HG03442 (cell line): ENCODE data around the gene RHOBTB3.
"Not testable (repeated sequence)": the region's sequence is repeated elsewhere in the genome, so short reads cannot be mapped to it uniquely, and the experiment has no call there.

Experiments used
- ATAC-seq: cut with Tn5 transposase; IDR thresholded peaks from one replicate; pipeline ENCODE4 v1.9.1; 2021; ENCODE audit warnings: mild to moderate bottlenecking, moderate library complexity; ENCODE audit not compliant: unreplicated experiment

Gene RHOBTB3

DNA sequence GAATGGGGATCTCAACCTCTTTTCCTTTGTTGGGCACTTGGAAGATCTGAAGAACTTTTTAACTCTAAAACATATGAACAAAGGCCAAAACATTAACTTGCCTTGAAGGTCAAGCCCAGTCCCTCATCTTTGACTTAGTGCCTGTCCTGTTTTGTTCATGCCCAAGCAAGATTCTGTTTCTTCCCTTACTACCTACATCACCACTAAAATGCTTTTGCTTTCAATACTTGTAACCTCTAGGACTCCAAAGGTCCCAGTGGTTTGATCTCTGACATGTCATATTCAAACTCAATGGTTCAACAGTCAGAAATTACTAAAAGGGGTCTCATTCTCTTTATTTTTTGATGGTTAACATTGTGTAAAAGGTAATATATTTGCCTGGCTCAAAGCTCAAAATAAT, 67.4 kb downstream of the RHOBTB3 start:
- ATAC-seq: no peak

DNA sequence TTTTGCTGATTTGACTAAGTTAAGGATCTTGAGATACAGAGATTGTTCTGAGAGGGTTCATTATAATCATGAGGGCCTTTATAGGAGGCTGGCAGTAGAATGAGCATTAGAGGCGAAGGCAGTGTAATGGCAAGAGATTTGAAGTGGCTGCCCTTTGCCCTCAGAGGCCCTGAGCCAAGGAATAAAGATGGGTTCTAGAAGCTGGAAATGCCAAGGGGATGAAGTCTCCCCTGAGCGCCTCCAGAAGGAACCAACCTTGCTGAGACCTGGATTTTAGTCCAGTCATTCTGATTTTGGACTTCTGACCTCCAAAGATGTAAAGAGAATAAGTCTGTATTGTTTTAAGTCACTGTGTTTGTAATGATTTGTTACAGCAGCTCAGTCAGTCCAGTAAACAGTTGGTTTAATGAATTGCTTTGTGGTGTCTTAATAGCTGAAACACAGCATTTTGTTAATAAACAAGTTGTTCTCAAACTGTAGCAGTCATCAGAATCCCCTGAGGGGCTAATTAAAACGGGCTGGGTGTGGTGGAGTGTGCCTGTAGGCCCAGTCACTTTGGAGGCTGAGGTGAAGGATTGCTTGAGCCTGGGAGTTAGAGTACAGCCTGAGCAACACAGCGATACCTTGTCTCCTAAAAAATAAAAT, 68.2 kb downstream of the RHOBTB3 start:
- ATAC-seq: no peak

DNA sequence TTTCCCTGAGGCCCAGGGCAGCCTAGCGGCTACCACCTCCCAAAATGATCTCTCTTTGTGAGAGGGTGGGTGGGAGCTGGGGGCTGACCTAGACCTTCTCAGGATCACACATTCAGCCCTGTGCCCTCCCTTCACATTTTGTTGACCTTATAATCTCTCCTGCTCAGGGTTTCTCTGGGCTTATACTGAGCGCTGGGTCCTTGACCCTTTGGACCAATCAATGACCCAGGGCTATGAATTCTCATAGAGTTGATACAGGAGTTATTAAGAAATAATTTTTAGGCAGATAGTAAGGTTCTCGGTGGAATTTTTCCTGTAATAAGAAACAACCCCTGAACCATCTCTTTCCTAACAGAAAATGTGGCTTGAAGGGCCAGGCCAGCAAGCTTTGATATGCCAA, 69.4 kb downstream of the RHOBTB3 start:
- no peak for ATAC-seq

DNA sequence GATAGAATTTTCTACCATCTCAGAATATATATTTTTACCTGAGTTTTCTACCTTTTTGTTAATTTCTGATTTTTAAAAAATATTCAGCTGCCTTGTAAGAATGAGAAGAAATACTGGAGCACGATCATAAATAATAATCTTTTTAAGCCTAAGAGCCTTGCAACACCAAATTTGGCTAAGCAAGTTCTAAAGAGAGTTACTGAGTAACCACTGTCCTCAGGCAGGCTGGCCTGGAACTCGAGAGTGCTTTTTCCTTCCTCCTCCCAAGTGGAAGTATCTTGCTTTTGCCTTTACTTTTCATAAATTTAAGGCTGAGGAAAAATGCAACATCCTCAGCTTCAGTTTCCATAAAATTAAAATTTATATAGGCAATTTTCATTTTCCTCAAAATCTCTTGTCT, 70.4 kb downstream of the RHOBTB3 start:
- ATAC-seq: no peak

DNA sequence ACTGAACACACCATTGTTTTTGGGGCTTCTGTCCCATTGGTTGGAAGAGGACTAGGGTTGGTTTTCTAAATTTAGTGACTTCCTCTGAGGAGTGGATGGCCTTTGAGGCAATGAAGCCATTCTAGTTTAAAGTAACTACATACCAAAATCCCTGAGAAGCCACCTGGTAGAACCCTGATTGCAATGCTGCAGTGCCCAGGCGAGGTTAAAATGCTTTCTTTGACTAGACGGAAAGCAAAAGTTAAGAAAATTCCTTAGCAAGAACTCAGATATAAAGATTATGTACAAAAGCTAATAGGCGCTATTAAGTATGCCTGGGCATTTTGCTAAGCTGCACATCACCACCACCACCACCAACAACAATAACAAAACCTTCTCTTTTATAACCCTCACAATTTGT, 70.8 kb downstream of the RHOBTB3 start:
- no peak for ATAC-seq

DNA sequence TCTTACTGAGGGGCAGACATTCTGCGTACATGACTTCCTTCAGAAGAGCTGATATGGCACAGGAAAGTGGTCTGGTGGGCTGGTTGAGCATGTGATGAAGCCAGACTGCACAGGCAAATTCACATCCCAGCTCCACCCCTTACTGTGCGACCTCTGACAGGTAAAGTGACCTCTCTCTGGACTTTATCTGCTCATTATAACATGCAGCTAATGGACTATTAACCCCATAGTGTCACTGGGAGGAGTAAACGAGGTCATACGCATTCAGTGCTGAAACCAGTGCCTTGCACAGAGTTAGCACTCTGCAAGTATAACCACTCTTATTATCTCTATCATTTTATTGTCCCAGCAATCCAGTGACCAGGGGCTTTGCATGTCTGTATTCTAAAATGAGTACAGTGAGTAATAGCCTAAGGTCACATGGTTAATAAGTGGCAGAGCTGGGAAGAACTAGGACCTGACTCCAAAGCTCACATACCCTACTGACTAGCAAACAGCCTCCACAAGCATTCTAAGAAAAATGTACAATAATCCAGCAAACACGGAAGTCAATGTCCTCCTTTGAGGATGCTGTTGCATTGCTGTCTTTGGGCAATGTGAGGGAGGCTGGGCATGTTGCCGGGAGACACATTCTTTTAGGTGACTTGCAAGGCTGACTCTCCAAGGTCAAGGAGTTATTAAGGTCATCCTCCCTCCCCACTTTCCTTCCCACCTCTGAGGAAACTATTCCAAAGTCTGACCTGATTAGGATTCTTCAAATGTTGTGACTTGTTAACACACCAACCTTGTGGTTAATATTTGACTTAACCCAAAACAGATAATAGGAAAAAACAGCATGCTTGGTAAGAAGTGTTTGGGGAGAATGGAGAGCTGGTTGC, 72.4 kb downstream of the RHOBTB3 start:
- no peak for ATAC-seq

DNA sequence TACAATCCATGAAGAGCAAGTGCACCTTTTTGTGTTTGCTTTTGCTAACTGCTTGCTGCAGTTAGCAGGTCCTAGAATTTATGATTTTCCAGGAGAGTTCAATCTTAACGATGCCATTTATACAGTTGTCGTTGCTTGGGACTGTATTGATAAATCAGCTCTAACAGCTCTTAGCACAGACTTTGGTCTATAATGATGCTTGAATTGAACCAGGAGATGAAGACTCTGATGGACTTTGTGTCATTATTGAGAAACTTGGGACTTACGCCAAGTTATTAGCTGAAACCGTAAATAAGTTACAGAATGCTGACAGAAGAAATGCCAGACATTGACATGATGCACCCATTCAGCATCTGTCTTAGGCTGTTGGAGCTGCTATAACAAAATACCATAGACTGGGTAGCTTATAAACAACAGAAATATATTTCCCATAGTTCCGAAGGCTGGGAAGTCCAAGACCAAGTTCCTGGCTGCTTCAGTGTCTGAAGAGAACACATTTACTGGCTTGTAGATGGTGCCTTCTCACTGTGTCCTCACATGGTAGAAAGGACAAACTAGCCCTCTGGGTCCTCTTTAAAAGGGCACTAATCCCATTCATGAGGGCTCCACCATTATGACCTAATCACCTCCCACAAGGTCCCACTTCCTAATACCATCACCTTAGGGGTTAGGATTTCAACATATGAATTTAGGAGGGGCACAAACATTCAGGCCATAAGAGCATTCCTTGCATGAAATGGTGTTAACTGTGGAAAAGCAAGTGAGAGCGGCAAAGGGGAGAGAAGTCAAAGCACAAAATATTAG, 73.8 kb downstream of the RHOBTB3 start:
- ATAC-seq: no peak

DNA sequence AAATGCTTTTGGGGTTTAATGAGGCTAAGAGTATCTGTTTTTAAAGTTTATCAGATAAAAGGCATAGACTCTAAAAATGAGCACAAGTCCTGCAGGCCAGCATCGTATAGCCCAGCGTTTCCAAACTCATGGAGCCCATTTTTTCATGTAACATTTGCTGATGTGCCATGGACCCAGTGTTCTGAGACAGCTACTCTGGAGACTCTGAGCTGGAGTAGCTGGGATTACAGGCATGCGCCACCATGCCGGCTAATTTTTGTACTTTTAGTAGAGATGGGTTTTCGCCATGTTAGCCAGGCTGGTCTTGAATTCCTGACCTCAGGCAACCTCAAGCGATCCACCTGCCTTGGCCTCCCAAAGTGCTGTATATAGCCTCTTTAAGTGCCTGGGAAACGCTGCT, 75.6 kb downstream of the RHOBTB3 start:
- ATAC-seq: no peak

DNA sequence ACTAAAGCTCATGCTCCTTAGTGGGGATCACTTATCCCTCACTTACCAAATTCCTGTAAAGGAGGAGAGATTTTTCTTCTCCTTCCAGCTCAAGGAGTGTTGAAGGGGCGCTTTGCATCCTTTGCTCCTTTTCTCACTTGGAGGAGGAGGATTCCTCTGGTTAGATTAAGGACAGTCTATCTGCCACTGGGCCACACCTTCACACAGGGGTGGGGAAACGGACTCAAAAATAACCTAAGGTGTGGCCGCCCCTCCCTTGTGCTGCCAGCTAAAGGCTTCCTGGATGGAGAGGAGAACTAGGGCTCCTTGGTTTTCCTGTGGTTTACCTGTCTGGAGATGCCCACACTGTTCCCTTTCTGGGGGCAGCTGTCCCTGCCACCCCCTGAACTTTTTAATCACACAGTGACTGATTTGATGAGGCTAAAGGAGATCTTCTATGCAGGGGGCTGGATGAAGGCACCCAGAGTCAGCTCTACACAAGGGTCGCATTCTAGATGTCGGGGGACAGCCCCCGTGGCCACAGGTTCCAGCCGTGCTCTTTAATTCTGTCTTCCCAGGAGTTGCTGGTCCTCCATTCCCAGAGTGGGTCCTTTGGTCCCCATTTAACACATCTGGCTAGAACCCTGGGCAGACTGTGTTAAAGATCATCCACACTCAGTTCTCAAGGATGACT, 77.0 kb downstream of the RHOBTB3 start:
- no peak for ATAC-seq

DNA sequence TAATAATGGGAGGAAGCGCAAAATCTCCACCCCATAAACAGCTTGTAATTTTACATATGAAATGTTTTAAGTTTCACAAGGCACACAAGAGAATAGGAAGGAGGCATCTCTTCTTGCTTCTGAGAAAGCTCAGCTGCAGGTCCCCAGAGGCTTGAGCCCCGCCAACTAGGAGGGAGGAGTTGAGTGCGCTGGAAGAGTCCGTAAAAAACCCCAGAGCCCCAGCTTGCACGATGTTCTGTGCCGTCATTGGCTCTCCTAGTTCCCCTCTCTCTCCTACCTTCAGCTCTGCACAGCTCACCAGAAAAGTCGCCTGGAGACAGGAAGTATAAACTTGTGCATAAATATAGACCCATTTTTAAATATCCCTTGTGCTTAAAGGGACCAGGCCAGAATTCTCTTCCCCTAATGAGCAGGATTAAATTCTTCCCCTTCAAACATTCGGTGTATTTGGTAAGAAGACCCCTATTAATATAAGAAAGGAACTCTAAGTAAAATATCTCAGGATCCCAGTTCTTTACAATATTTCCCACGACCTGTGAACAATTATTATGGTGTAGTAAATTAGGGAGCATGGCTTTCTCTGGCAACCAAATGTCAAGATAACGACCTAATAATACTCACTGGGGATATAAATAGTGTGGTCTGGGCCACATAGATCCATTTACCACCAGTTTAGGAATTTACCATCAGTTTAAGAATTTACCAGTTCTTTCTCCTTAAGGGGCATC, 77.7 kb downstream of the RHOBTB3 start:
- ATAC-seq: peak; percentile 99

DNA sequence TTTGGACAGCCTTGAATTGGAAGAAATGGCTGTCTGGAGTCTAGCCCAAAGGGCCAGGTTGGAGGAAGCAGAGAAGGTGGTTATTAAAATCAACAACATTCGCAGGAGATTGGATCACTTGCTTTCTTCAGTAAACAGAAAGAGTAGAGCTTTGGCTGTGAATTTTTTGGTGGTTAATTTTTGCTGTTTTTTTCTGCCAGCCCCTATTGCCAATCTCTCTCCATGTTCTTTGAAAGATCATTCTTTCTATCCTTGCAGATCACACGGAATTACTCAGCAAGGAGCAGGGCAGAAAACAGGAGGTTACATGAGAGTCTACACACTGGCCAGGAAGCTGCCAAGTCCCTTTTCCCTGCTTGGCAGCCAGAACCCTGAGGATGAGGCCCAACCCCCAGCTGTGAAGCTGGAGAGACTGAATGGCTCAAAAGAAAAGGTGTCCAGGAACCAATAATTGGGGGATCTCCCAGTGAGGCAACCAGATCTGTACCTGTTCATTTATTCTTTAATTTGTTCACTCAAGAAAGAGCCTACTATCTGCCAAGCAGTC, 78.4 kb downstream of the RHOBTB3 start:
- ATAC-seq: no peak

DNA sequence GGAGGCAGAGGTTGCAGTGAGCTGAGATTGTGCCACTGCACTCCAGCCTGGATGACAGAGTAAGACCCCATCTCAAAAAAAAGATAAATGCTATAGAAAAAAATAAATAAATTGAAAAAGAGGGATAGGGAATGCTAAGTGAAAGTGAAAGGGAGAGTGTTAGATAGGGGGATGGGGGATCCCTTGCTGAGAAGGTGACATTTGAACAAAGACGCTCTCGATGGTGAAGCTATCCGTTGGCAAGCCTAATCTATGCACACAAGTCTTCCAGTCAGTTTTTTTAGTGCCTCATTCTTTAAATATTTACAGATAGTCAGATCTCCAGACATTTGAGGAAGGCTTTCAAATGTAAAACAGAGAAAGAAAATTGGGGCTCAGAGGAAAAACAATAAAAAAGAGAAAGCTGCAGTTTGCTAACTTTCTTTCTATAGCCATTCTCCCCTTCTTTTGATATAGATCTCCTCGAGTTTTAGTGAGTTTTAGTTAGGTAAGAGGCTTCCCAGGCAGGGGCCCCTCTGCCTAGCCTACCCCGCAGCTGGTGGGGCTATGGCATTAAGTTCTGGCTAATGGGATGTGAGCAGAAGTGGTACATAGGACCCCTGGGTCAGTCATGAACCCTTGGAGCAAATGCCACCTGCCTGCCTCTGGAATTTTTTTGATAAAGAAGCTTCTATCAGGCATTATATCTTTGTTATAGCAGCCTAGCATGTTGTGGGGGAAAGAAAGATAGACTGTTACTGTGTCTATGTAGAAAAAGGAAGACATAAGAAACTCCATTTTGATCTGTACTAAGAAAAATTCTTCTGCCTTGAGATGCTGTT, 79.4 kb downstream of the RHOBTB3 start:
- ATAC-seq: no peak

DNA sequence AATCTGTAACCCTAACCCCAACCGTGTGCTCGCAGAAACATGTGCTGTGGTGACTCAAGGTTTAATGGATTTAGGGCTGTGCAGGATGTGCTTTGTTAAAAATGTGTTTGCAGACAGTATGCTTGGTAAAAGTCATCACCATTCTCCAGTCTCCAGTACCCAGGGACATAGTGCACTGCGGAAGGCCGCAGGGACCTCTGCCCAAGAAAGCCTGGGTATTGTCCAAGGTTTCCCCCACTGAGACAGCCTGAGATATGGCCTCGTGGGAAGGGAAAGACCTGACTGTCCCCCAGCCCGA, 79.9 kb downstream of the RHOBTB3 start:
- ATAC-seq: not testable (repeated sequence)

DNA sequence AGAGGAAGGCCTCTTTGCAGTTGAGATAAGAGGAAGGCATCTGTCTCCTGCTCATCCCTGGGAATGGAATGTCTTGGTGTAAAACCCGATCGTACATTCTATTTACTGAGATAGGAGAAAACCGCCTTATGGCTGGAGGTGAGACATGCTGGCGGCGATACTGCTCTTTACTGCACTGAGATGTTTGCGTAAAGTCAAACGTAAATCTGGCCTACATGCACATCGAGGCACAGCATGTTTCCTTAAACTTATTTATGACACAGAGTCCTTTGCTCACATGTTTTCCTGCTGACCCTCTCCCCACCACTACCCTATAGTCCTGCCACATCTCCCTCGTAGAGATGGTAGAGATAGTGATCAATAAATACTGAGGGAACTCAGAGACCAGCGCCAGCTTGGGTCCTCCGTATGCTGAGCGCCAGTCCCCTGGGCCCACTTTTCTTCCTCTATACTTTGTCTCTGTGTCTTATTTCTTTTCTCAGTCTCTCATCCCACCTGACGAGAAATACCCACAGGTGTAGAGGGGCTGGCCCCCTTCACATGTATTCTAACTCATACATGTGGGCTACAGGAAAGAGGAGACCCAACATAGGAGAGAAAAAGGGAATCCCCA, 80.4 kb downstream of the RHOBTB3 start:
- ATAC-seq: not testable (repeated sequence)

DNA sequence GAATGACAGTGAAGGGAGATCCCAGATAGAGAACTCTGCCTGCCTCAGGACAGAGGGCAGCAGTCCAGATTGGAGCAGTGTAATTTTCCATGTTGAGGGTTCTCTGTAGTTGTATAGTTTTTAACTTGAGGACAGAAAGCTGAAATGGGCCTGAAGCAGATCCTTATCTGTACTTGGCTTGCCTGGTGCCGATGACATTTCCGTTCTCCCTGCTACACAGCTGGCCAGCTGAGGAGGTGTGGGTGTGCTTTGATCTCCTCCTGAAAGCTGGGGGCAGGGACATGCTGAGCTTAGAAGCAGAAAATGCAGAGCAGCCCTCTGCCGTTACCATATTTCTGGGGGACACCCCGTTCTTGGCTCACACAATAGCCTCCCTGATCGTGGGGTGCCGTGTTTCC, 80.9 kb downstream of the RHOBTB3 start:
- ATAC-seq: no peak

DNA sequence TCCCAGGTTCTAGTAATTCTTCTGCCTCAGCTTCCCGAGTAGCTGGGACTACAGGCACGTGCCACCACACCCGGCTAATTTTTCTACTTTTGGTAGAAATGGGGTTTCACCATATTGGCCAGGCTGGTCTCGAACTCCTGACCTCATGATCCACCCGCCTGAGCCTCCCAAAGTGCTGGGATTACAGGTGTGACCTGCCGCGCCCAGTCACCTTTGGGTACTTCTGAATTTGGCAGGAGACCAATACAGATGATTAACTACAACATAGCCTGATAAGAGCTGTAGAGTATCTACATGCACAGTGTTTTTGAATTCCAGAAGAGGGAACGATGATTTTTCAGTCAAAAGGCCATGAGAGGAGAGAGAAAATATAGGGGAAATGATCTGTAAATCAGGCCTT, 81.9 kb downstream of the RHOBTB3 start:
- not testable (repeated sequence) for ATAC-seq

DNA sequence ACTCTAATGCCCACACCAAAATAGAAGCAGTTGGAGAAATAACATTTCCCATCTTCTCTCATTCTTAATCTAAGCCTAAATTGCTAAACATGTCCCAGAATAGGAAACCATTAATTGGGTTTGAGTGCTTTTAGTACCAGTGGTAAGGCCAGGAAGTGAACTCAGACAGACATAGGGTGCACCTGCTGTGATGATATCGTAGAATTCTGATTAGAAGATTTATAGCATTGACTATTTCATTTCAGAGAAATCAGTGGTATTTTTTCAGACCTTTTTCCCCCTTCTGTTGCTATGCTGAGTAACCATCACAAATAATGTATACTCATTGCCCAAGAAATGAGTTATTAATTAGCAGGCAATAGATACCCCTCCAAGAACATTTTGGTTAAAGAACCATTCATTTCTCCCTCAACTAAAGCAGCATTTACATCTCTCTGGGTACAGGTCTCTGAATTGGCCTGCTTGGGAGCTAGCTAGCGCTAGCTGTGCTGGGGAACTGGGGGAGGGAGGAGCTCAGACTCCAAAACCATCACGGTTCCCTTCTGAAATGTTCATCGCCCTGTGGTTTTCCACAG, 84.1 kb downstream of the RHOBTB3 start:
- no peak for ATAC-seq

DNA sequence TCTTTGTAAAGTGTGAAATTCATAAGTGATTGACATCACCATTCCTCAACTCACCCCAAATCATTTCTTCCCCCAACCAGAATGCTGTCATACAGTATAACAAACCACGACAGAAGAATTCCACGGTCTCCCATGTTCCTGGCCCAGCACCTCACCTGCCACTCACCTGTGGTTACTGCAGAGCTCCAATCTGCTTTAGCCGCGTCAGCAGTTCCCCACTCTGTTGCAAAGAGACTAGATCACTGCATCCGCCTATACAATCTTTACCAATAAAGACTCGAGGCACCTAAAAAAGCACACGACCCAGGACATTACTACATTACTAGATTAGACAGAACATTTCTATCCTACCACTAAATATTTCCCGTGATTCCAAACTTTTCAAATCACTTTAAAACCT, 85.2 kb downstream of the RHOBTB3 start:
- no peak for ATAC-seq

DNA sequence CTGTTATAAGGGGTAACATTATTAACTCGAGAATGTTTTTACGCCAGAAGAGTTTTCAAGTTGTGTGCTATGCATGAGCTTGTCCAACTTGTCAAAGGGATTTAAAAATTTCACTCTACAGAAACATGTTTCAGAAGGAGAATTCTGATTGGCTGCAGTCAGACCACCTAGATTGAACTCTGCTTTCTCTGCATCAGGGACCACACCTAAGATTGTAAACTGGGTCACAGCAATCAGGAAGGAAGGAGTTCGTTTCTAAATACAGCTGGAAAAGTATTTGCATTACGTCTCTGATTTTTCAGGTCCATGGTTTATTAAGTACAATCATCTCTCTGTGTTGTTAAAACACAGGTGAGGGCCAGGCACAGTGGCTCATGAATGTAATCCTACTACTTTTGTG, 85.6 kb downstream of the RHOBTB3 start:
- no peak for ATAC-seq
